Measurements from ENCODE around the gene SCAPER. TPM values are rescaled to one million over a fixed set of nuclear protein-coding genes. Genes with fewer than 3 reads are reported as not detected.

The SCAPER gene
- total RNA-seq, 1 experiment from 2014 or later = 21.5 TPM

DNA sequence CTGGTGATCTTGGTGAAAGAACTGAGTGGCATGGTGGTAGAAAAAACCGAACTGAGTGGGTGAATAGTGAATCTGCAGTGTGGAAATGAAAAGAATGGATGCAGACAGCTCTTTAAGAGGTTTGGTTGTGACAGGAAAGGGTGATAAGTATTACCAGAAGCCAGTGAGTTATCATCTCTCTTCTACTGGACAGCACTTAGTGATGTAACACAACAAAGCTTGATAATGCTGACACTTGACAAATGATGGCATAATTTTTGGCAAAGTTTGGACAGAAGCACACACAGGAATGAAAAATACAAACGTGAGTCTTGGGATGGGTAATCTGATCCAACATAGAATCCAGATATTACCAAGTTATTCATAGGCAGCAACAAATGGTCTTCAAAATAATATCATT, 456.4 kb downstream of the SCAPER start:
- no peak for DNase-seq (ENCODE audit: low spot score)
- Histone ChIP-seq H3K36me3 (ENCODE audit: insufficient read depth, low read length, poor library complexity, severe bottlenecking) (no peaks in the 10 kb centered on the region), H3K27ac (ENCODE audit: low read depth, low read length, poor library complexity, severe bottlenecking) (no peak overlapping the region), H3K4me1 (ENCODE audit: insufficient read depth, low read length, poor library complexity, severe bottlenecking) (no peaks in the 10 kb centered on the region), H3K27me3 (replicated peaks; ENCODE audit: insufficient read depth, low read depth, low read length, poor library complexity) (no peaks in the 10 kb centered on the region), H3K4me3 (ENCODE audit: low read depth, low read length, poor library complexity, severe bottlenecking) (no peak overlapping the region), H3K9me3 (ENCODE audit: low read depth, low read length, poor library complexity, severe bottlenecking) (no peaks in the 10 kb centered on the region)
- intact Hi-C loops (cut with micrococcal nuclease; ENCODE audit: unreplicated experiment) = no loop called here
- BruUV-seq (replicated peaks) = no TSS peak
- POLR2A ChIA-PET (ENCODE audit: low non-redundant PET) = no interaction called here
- no peak for TF ChIP-seq EZH2 (IDR thresholded peaks at IDR 0.05; ENCODE audit: borderline replicate concordance, low read depth, low read length, poor library complexity, severe bottlenecking)
- TF ChIP-seq, protein P1, sequence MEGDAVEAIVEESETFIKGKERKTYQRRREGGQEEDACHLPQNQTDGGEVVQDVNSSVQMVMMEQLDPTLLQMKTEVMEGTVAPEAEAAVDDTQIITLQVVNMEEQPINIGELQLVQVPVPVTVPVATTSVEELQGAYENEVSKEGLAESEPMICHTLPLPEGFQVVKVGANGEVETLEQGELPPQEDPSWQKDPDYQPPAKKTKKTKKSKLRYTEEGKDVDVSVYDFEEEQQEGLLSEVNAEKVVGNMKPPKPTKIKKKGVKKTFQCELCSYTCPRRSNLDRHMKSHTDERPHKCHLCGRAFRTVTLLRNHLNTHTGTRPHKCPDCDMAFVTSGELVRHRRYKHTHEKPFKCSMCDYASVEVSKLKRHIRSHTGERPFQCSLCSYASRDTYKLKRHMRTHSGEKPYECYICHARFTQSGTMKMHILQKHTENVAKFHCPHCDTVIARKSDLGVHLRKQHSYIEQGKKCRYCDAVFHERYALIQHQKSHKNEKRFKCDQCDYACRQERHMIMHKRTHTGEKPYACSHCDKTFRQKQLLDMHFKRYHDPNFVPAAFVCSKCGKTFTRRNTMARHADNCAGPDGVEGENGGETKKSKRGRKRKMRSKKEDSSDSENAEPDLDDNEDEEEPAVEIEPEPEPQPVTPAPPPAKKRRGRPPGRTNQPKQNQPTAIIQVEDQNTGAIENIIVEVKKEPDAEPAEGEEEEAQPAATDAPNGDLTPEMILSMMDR (conservative IDR thresholded peaks at IDR 0.05; ENCODE audit: low read depth, low read length) = no peak
- CTCF ChIA-PET = no interaction called here

DNA sequence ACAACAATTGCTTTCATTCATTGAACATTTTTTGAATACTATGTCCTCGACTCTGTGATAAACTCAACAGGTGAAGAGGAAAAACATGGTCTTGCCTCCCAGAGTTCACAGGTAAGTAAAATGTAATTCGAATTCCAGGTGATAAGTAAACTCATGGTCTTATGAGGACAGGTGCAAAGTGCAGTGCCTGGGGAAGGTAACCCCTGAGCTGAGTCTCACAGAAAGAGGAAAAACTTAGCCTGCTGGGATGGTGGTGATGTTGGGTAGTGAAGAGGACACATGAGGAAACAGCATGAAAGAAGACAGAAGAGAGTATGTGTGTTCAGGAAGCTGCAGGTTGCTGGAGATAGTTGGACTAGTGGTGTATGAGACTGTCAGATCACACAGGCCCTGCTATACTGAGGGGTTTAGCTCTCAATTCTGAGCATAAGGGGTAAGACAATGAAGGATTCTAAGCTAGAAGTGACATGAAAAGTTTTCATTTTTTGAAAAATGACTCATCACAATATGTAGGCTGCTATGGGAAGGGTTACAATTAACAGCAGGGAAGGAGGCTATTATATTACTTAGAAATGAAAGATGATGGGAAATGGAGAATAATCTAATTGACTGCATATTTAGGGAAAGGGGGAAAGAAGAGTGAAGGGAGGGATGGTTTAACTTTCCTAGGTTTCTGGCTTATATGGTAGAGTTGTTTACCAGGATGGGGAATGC, 457.3 kb downstream of the SCAPER start:
- no peaks in the 10 kb centered on the region for H3K9me3 ChIP-seq (ENCODE audit: low read depth, low read length, poor library complexity, severe bottlenecking)
- no peaks in the 10 kb centered on the region for H3K4me1 ChIP-seq (ENCODE audit: insufficient read depth, low read length, poor library complexity, severe bottlenecking)
- intact Hi-C loops (cut with micrococcal nuclease; ENCODE audit: unreplicated experiment) = no loop called here
- no peak for DNase-seq (ENCODE audit: low spot score)
- BruUV-seq (replicated peaks) = no TSS peak
- H3K36me3 ChIP-seq (ENCODE audit: insufficient read depth, low read length, poor library complexity, severe bottlenecking) = no peaks in the 10 kb centered on the region
- ChIA-PET CTCF (no interaction called here), POLR2A (ENCODE audit: low non-redundant PET) (no interaction called here)
- TF ChIP-seq, protein P1 (conservative IDR thresholded peaks at IDR 0.05; ENCODE audit: low read depth, low read length) = no peak
- no peak for TF ChIP-seq EZH2 (IDR thresholded peaks at IDR 0.05; ENCODE audit: borderline replicate concordance, low read depth, low read length, poor library complexity, severe bottlenecking)
- H3K4me3 ChIP-seq (ENCODE audit: low read depth, low read length, poor library complexity, severe bottlenecking) = no peak overlapping the region
- no peak overlapping the region for H3K27ac ChIP-seq (ENCODE audit: low read depth, low read length, poor library complexity, severe bottlenecking)
- no peaks in the 10 kb centered on the region for H3K27me3 ChIP-seq (replicated peaks; ENCODE audit: insufficient read depth, low read depth, low read length, poor library complexity)

DNA sequence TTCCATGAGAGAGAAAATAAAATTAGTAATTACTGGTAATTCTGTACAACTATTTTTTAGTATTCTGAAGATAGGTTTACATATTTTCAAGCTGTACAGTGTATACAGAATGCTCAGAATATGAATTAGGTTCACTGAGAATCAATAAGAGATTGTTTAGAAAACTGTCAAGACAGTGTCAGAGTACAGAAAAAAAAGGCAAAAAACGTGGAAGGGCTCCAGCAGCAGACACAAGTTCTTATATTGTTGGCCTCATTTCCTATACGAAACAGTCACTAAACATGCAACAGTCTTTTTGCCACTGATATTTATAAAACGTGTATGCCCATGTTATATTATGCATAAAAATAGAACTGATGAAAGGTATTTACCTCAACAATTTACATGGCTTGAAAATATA, 464.7 kb downstream of the SCAPER start:
- no peak for DNase-seq (ENCODE audit: low spot score)
- H3K9me3 ChIP-seq (ENCODE audit: low read depth, low read length, poor library complexity, severe bottlenecking) = no peaks in the 10 kb centered on the region
- CTCF ChIA-PET = no interaction called here
- TF ChIP-seq EZH2 (IDR thresholded peaks at IDR 0.05; ENCODE audit: borderline replicate concordance, low read depth, low read length, poor library complexity, severe bottlenecking) = no peak
- TF ChIP-seq, protein P1 (conservative IDR thresholded peaks at IDR 0.05; ENCODE audit: low read depth, low read length) = no peak
- no peaks in the 10 kb centered on the region for H3K27me3 ChIP-seq (replicated peaks; ENCODE audit: insufficient read depth, low read depth, low read length, poor library complexity)
- no peak overlapping the region for H3K4me3 ChIP-seq (ENCODE audit: low read depth, low read length, poor library complexity, severe bottlenecking)
- no peaks in the 10 kb centered on the region for H3K36me3 ChIP-seq (ENCODE audit: insufficient read depth, low read length, poor library complexity, severe bottlenecking)
- H3K27ac ChIP-seq (ENCODE audit: low read depth, low read length, poor library complexity, severe bottlenecking) = no peak overlapping the region
- POLR2A ChIA-PET (ENCODE audit: low non-redundant PET) = no interaction called here
- intact Hi-C loops (cut with micrococcal nuclease; ENCODE audit: unreplicated experiment) = no loop called here
- BruUV-seq (replicated peaks) = no TSS peak
- H3K4me1 ChIP-seq (ENCODE audit: insufficient read depth, low read length, poor library complexity, severe bottlenecking) = no peaks in the 10 kb centered on the region
